Stimulated activated CD4-positive, alpha-beta T cell treated with anti-CD3 and anti-CD28 coated beads, TNF-alpha, amount 100 ng/mL, for 48 hours (primary cell): ENCODE data around the gene PSMC3.

Experiments
- DNase-seq, 3 donors: peaks; one replicate each; pipeline ENCODE4 v3.0.0-alpha.2; 2020; ENCODE audit warnings: low read depth in 3 of 3

The PSMC3 gene

DNA sequence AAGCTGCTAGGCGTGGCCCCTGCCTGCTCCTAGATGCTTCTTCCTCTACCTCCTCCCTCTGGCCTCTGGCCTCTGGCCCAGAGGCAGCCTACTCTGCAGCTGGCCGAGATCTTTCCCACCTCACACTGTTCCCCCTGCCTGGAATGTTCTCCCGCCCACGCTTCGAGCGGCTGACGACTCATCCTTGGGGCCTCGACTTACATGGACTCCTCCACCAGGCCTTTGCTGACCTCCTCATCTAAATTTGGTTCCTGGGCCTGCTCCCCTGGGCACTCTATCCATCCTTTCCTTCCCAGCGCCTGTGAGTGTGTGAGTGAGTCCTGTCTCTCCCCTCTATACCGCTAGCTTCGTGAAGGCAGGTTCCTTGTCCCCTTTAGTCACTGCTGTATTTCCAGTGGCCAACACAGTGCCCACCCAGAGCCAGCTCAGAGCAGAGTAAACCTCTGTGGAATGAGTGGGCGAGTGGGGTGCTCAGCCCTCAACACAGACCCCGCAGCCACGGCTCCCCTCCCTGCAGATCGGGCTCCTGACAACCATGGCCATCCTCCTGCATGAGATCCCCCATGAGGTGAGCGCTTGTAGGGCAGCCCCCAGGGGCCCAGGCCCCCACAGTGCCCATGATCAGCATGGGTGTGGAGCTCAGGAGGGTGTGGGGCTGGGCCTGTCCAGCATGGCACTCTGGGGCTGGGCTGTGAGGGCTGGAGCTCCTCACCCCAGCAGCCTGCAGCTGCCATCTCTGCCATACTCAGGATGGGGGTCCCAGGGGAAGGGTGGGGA, 12.1 kb downstream of the PSMC3 start:
- no peak for DNase-seq

DNA sequence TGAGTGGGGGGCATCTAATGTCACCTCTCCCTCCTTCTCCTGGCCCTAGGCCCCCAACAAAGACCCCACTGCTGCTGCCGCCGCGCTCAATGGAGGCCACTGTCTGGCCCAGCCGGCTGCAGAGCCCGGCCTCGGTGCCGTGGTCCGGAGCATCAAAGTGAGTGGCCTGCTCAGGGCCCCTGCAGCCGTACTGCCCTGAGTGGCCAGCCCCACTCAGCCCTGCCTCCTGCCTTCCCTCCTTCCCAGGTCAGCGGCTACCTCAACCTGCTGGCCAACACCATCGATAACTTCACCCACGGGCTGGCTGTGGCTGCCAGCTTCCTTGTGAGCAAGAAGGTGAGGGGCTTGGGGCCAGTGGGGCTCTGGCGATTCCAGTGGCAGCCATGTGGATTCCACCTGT, 12.9 kb downstream of the PSMC3 start:
- DNase-seq, result no peak

DNA sequence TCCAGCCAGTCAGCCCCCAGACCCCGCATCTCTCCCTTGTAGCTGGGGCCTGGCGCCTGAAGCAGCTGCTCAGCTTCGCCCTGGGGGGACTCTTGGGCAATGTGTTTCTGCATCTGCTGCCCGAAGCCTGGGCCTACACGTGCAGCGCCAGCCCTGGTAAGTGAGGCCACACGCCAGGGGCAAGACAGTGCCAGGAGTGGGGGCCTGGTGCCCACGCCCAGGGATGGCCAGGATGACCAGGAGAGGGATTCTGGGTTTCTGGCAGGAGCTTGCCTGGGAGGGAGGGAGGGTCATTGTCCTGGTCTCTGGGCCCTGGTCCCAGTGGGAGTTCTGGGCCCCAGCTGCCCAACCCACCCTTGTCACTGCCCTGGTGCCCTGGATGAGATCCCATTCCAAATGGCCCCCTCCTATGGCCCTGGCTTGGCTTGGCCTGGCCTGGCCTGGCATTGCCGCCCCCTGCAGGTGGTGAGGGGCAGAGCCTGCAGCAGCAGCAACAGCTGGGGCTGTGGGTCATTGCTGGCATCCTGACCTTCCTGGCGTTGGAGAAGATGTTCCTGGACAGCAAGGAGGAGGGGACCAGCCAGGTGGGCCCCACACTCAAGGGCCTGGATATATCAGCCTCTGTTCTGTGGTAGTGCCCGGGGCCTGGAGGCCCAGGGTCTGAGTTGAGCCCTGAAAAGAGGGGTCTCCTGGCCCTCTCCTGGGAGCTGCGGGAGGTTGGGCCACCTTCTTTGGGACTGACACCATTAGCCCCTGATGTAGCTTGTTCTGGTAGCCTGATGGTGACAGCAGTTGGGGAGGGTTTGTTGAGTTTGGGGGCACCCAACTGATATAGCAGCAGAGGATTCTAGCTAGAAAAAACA, 14.1 kb downstream of the PSMC3 start:
- peak in 2 of 3 donors; percentile 45 to 53 for DNase-seq

DNA sequence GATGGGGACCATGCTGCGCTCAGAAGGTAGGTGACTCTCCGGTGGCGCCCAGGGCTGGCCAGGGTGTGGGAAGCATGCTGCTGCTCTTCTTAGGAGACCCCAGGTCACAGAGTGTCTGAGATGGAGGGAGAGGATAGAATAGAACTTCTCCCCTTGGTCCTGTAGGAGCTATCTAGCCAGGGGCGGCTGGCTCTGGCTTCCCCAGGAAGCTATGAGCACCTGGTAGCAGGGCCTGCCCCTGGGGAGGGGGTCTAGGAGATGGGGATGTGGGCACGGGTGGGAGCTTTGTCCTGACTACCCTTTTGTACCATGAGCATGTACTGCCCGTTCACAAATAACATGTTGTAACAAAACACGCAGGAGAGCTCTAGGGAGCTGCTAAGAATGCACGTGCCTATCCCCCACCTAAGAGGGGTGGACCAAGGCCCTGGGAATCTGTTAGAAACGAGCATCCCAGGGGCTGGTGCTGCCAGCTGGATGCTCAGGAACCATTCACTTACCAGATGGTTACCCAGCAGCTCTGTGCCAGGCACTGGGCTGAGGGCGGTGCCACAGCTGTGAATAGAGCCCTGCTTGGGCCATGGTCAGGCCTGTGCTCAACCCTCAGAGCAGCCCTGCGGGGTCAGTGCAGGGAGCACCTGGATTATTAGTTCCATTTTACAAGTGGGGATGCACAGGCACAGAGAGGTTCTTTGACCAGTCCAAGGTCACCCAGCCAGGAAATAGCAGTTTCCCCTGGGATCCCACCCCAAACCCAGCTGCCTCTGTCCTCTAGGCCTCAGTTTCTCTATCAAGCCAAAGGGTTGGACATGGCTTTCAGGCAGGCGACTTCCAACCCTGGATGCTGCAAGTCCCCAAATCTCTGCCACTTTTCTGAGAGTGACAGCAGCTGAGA, 15.6 kb downstream of the PSMC3 start:
- DNase-seq, result no peak

DNA sequence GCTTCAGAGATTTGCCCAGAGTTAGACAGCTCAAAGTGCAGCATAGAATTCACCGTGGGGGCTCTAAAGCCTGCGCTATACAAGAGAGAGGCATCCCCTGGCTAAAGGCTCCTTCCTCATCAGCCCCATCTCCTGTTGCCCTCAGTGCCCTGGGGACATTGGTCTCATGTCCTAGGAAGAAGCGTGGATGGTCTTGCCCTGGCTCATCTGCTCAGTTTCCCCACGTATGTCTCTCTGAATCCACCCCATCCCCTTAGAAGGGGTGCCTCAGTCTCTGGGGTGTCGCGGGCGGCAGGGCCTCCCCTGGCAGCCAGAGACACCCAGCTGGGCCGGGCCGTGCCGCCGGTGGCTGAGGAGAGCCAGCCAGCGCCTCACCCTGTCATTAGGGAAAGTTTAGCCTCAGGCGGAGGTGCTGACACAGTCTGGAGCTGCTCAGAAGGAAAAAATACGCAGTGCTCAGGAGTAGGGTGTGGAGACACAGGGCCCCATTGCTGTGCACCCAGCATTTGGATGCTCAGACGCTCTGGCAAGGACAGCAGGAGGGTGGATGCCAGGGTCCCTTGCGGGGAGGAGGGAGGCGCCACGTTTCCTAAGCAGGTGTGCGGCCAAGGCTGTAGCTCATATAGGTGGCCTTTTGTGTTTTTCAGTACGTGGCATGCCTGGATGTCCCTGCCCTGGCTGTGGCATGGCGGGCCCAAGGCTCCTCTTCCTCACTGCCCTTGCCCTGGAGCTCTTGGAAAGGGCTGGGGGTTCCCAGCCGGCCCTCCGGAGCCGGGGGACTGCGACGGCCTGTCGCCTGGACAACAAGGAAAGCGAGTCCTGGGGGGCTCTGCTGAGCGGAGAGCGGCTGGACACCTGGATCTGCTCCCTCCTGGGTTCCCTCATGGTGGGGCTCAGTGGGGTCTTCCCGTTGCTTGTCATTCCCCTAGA, 16.5 kb downstream of the PSMC3 start:
- no peak for DNase-seq

DNA sequence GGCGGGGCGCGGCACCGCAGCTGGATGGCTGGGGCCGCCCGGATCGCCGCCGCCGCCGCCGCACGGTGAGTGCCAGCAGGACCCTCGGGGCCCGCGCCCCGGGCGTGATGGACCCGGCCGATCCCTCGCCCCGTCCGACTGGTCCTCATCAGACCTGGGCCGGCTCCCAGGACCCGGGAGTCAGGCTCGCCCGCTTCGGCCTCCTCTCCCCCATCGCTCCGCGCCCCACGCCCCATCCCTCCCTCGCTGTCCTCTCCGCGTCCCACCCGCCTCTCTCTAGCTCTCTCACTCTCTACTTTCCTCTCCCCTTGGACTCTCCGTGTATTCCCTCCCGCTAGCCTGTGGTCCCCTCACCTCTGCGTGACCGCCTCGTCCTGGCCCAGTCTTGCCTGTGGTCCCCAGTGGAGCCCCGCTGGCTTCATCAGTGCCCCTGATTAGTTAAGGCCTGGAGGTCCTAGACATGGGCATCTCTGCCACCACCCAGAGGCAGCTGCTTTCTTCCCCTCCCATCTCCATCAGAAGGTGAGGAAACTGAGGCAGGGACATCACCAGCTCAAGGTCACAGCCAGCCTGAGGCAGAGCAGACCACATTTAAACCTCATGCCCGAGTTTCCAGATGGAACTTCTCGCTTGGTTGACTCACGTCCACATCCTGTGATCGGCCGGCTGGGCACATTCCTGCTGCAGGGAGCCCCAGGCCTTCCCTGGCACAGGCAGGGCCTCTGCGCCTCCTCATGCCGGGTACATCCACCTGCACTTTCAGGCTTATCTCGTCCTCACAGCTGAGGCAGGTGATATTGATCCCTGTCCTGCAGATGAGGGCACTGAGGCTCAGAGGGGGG, 17.4 kb downstream of the PSMC3 start:
- no peak for DNase-seq

DNA sequence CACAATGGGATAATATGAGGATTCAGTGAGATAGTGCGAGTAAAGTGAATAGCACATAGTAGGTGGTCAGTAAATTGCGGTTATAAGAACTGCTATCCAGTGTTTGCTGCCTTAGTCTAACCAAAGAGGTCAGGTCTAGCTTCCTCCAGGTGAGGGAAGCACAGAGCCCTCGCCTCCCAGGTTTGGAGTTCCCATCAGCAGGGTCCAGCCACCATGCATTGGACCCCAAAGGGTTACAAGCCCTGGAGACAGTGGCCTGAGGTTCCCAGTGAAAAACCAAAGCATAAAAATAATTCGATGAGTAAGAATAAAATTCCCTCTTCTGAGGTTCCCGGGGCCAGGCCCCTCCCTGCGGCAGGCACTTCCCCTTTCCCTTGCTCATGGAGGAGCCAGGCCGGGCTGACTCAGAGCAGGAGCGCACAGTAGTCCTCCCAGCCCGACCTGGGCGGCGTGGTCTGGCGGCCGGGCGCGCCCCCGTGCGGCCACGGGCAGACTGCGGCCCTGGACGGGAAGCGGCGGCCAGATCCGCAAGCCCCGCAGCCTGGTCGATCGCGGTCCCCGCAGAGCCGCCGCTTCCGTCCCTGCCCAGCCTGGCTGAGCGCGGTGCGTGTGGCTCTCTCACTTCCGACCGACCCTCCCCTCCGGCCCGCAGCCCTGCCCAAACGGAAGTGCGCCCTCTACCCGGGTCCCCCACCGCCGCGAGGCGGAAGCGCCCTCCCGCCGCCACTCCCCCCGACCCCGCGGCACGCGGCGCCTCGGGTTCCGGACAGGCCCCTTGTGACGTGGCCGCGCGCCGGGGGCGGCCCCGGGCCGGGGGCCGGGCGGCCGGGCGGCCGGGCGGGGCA, 18.3 kb downstream of the PSMC3 start, which contains the start of gene SLC39A13:
TSS of gene SLC39A13 (plus strand) at position 845 of the 845 bp plus-strand sequence. CDS start 1,505 bp downstream, outside the sequence.
- DNase-seq, result peak; percentile 88 to 90 (median 89)

DNA sequence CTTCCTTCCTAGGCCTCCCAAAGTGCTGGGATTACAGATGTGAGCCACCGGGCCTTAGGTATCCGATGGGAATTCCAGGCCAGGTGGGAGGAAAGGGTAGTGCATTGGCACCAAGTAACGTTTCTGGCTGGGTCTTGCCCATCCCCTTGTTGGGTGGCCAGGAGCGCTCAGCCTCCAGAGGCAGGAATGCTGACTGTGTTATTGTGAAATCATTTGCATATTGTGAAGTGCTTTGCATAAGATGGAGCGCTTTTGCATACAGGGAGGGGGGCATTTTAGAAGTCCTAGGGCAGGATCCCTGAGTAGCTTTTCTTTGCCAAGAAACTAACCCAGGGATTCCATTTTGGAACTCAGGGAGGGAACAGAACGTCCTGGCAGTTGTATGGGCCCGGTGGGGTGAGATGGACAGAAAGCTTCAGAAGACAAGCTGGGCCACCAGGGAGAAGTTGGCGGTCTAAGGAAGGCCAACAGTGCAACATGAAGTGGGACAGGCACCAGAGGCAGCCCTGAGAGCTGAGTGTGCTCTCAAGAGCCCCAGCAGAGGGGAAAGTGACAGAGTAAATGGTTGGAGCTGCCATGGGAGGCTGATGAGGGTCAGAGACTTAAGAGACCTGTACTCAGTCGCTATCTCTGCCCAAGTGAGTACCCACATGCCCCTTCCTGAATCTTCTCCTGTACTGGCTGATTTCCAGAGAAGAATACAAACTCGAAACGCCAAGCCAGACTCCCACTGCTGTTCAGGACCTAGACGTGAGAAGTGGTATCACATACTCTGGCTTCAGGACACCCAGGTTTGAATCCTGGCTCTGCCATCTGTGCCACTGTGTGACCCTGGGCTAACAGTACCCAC, 19.1 kb downstream of the PSMC3 start:
- no peak for DNase-seq

DNA sequence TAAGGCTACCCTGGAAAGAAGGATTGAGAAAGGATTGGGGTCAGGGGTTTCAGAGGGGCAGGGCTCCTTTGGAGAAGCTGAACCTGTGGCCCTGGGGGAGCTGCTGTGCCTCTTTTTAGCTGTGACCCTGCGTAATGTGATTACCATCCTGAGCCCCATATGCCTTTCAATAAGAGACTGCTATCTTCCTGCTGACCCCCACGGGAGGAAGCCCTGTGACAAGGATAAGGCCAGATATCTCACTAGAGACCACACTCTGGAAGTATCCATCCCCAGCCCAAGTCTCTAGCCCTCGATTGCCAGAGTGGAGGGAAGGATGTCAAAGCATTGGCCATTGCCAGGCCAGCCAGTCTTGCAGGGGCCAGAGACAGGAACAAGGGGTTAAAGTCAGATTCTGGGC, 22.7 kb downstream of the PSMC3 start:
- no peak for DNase-seq

DNA sequence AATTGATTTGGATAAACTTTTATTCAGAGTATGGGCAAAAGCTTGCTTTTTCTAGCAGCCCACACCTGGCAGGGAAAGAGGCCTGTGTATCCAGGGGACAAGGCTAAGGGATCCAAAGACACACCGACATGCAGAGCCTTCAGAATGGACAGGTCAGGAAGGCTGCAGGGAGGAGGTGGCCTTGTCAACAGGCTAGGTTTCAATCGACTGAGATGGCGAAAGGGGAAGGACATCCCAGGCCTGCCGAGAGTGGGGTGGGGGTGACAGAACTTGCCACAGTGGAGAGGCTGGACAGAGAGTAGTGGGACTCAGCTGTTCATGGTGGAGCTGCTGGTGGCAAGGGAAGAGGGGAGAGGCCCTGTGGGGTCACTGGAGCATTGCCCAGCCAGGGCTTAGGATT, 23.1 kb downstream of the PSMC3 start:
- DNase-seq, result no peak

DNA sequence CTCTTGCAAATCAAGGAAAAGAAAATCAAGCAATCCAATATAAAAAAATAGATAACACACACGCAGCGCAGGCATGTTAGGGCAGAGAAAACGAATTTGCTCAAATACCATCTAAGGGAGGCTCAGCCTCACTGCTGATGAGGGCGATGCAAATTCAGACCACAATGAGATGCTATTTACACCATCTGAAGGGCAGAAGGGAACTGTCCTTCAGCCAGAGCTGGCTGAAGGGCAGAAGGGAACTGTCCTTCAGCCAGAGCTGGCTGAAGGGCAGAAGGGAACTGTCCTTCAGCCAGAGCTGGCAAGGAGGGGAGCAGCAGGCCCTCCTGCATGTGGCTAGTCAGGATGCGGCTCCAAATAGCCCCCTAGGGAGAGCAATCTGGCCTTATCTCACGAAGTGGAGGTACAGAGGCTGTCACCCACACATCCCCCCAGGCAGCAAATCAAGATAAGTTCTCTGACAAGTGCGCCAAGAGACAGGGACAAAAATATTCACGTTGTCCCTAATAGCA, 25.4 kb downstream of the PSMC3 start:
- no peak for DNase-seq

DNA sequence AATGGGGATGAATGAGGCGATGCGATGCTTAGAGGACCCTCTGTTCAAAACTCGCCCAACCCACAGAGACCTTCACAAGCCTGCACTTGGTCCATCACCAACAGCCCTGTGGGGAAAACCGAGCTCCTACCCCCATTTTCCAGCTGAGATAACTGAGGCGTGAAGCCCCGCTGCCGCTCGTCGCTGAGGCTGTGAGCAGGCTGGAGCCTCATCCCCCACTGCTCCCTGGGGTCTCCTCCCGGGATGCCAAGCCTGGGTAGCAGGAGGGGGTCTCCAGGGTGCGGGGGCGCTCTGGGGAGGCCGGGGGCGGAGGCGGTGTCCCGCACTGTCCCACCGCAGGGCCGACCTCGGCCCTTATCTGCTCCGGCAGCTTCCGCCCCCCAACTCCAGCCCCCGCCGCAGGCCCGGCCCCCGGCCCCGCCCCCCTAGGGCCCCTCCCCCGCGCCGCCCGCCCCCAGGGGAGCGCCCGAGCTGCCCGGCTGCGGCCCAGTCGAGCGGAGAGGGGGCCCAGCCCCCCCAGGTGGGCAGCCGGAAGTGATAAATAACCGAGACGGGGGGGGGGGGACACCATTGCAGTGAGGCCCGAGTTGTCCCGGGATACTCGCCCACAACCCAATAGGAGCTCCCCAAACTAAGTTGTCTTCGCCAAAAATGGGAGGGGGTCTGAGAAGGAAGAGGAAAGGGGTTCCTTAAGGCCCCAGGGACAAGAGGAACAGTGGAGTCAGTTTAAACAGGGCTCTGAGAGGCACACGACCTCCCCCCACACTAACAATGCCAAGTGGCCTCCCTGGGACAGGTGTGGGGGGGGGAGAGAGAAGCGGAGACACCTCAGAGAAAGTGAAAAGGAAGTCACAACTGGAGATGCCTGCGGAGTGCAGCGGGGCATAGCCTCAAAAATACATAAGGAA, 26.1 kb downstream of the PSMC3 start:
- DNase-seq, result no peak

DNA sequence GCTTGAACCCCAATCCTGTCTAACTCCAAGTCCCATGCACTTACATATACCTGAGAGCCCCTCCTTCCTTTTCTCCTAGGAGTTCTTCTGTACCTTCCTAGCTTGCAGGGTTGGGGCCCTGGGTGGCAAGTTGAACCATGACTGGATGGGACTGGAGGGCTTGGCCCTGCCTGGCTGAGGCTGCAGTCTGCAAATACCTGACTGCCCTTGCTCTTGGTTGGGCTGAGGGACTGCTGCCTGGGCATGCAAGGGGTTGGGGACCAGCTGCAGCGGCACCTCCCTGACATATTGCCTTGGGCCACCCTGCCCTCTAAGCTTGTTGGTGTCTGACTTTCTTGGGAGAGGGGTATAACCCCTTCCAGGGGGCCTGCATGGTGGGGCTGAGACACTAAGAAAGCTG, 27.7 kb downstream of the PSMC3 start:
- DNase-seq, result no peak

DNA sequence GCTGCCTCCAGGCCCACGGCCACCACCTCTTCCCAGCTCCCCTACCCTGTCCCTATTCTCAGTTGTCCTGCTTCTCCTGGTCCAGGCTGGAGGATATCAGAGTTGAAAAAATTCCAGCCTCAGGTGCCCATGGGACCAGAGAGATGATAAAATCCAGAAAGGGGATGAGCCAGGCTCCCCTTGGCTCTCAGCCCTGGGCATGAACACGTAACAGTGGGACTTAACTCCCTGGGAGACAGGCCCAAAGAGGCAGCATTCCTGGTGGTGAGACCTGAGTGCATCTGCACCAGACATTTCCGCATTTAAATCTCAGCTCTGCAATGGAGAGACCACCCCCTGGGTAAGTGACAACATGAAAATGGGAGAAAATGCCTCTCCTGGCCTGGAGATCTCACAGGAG, 28.2 kb downstream of the PSMC3 start:
- DNase-seq, result no peak

DNA sequence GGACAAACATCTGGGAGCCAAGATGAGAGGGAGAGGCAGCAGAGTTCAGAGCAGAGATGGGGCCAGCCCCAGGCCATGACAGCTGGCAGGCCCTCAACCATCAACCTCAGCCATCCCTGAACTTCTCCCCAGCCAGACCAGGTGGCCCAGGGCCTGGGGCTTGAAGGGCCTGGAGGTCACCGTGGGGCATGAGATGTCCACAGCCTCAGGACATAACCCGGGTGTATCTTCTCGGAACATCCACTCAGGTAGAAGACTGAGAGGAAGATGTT, 30.3 kb downstream of the PSMC3 start:
- no peak for DNase-seq

DNA sequence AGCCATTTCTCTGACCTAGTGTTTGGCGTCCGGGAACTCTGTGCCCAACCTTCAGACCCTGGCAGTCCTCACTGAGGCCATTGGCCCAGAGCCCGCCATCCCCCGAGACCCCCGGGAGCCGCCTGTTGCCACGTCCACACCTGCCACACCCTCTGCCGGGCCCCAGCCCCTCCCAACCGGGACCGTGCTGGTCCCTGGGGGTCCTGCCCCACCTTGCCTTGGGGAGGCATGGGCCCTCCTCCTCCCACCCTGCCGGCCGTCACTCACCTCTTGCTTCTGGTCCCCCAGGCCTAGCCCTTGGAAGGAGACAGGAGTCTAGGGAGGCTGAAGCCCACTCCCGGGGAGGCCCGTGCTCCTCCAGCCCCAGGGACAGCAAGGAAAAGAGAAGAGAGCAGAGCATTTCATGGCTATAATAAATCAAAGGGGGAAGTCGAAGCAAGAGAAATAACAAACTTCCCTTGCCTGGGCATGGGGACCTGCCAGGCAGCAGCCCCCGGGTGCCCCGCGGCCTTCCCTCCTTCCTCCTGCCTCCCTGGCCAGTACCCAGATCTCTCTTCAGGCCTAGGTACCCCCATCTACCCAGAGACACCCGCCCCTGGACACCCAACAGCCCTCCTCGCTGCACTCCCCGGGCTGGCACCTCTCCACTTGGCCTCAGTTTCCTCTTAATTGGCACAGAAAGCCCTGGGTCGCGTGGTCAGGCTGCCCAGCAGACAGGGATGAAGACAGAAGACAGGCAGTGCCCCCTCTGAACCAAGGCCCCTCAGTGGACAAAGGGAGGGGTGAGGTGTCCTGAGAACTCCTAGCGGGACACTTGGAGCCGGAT, 30.8 kb downstream of the PSMC3 start:
- no peak for DNase-seq
